NCI-H146 treated with DMSO at 0.1 percent for 48 hours (cell line): ENCODE results near the gene FKBP5.

Source experiments
- DNase-seq: peaks from one replicate; lab custom pipeline; 2025; ENCODE audit not compliant: unreplicated experiment; lab: John Stamatoyannopoulos, UW

Gene FKBP5

GRCh38 chr6:35665573-35665972 is 23.1 kb downstream of the FKBP5 start:
- no peak for DNase-seq

- DNase-seq, result no peak
Observed at GRCh38 chr6:35664945-35665344, 23.8 kb downstream of the FKBP5 start.

GRCh38 chr6:35663447-35664235 is 25.1 kb downstream of the FKBP5 start:
- no peak for DNase-seq

GRCh38 chr6:35662999-35663398 is 25.7 kb downstream of the FKBP5 start:
- DNase-seq, result no peak

DNA sequence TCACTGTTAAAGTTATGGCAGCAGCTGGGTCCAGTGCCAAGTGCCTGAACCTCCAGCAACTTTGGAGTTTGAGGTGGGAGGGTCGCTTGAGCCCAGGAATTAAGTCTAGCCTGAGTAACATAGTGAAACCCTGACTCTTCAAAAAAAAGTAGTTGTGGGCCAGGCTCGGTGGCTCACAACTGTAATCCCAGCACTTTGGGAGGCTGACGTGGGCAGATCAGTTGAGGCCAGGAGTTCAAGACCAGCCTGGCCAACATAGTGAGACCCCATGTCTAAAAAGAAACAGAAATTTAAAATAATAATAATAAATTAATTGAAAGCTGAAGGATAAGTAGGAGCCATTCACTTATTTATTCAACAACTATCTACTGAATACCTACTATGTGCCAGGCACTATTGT is 33.8 kb downstream of the FKBP5 start:
- DNase-seq, result no peak

GRCh38 chr6:35651244-35651643 is 37.5 kb downstream of the FKBP5 start:
- no peak for DNase-seq

GRCh38 chr6:35650015-35650414 is 38.7 kb downstream of the FKBP5 start:
- DNase-seq, result no peak

DNA sequence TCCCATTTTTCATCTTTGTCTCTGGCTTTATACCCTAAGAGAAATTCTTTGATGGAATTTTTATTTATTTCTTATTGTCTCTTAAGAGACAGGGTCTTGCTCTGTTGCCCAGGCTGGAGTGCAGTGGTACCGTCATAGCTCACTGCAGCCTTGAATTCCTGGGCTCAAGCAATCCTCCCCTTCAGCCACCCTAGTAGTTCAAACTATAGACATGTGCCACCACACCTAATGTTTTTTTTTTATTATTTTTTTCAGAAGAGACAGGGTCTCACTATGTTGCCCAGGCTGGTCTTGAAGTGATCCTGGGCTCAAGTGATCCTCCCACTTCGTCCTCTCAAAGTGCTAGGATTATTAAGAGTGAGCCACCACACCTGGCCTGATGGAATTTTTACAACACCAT is 40.5 kb downstream of the FKBP5 start:
- no peak for DNase-seq

GRCh38 chr6:35647400-35647799 is 41.3 kb downstream of the FKBP5 start:
- DNase-seq, result no peak

GRCh38 chr6:35643162-35643535 is 45.6 kb downstream of the FKBP5 start:
- DNase-seq, result no peak

DNA sequence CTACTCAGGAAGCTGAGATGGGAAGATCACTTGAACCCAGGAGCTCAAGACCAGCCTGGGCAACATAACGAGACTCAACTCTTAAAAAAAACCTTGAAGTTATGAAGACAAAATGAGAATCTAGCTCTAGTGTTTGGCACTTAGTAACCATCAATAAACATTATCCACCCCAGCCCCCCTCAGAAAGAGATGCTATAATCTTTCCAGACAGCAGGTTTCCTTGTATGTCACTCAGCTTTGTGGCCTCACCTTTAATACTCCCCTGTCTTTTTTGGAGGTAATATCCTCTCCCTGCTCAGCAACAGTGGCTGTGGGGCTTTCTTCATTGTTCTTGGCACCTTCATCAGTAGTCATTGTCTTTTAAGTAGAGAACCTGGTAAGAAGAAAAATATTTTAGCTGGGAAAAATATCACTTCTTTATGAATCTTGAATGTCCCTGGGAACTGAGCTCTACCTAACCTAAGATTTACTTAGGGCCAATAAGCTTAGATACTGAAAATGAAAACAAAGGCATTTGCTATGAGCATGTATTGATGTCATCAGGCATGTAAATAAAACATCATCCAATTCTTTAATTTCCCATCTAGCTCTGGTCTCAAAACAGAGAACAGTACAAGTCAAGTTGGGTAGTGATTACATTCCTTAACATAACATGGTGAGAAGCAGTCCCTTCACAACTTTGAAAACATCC is 46.1 kb downstream of the FKBP5 start:
- DNase-seq, result no peak

DNA sequence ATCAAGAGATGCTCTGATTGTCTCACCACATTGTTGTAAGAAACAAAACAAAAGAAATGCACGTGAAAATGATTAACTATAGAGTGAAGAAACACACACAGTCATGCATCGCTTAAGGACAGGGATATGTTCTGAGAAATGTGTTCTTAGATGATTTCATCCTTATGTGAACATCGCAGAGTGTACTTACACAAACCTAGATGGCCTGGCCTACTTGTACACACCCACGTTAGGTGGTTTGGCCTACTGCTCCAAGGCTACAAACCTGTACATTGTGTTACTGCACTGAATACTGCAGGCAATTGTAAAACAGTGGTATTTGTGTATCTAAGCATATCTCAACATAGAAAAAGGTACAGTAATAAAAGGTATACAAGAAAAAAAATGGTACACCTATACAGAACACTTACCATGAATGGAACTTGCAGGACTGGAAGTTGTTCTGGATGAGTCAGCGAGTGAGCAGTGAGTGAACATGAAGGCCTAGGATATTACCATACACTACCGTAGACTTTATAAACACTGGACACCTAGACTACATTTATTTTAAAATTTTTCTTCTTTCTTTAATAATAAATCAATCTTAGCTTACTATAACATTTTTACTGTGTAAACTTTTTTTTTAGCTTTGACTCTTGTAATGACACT is 48.6 kb downstream of the FKBP5 start:
- DNase-seq, result no peak

GRCh38 chr6:35638679-35639078 is 50.0 kb downstream of the FKBP5 start:
- DNase-seq, result no peak

GRCh38 chr6:35637911-35638310 is 50.8 kb downstream of the FKBP5 start:
- no peak for DNase-seq

GRCh38 chr6:35635601-35636597 is 52.8 kb downstream of the FKBP5 start:
- no peak for DNase-seq

DNA sequence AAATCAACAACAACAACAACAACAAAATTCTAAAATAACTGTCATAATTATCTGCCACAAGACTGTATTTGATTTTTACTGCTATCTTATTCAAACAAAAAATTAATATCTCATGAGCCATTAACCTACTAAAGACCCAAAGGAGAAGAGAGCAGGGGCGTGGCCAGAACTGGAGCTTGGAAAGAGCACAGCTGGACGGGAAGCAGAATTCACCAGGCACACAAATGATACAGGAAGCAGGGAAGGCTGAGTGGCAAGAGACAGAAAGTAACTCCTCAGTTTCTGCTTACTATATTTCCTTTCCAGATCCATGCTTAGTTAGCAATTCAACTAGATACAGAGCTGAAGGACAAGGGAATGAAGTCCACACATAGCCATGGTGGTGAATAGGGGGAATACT is 54.4 kb downstream of the FKBP5 start:
- DNase-seq, result no peak

GRCh38 chr6:35633579-35634089 is 55.1 kb downstream of the FKBP5 start:
- no peak for DNase-seq

GRCh38 chr6:35629876-35630378 is 58.8 kb downstream of the FKBP5 start:
- no peak for DNase-seq

GRCh38 chr6:35626401-35626800 is 62.3 kb downstream of the FKBP5 start:
- DNase-seq, result no peak

DNA sequence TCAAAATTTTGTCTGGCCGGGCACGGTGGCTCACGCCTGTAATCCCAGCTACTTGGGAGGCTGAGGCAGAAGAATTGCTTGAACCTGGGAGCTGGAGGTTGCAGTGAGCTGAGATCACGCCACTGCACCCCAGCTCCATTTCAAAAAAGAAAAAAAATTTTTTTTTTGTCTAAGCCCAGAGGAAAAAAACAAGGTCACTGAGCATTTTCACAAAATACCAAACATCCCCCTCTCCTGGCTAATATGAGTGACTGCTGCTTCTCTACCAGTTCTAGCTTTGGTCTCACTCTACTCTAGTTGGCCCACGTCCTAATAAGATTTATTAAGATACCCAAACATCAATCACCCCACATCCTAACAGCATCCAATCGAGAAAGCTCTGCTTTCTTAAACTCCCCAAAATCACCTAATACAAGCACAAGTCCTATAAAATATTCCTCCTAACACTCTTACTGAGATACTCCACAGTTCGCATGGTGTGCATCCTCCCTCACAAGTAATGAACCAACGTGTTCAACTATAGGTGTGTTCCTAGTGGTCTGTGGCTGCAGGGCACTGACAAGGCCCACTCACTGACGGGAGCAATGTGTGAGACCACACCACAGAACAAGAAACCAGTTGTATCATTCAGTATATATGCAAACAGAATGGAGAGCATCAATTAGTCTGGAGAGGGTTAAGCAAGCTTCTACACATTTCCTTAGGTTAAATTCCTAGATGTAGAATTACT is 64.2 kb downstream of the FKBP5 start:
- DNase-seq, result no peak
